ENCODE data around the gene TEAD2.
A peak's percentile ranks its signal among the peaks of the same experiment; 100 is the strongest.
"Not testable (repeated sequence)": the region's sequence is repeated elsewhere in the genome, so short reads cannot be mapped to it uniquely, and the experiment has no call there.

Gene TEAD2

DNA sequence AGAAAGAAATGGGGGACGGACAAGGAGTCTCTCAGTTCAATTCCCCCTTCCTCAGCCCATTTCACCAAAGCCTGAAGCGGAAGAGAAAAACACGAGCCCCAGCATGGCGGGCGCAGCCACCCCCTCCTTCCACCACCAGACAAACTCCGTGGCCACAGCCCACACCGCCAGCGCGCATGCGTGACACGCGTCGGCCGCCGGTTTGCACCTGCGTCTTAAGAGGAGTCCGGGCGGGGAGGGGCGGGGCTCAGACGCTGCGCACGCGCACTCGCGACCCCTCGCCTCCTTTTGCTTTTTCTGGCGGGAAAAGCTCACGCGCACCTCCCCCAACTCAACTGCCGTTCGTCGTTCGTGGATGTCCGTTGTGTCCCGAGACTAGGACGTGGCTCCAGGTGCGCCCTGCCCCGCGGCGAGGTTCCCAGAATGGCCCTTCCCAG, 25.7 kb upstream of the TEAD2 start, which contains the start of gene KASH5:
KASH5 (plus strand) TSS at position 314 of the 437 bp plus-strand sequence. CDS start 2,635 bp downstream, outside the sequence.
- no peak for DNase-seq (ENCODE audit: low spot score)

DNA sequence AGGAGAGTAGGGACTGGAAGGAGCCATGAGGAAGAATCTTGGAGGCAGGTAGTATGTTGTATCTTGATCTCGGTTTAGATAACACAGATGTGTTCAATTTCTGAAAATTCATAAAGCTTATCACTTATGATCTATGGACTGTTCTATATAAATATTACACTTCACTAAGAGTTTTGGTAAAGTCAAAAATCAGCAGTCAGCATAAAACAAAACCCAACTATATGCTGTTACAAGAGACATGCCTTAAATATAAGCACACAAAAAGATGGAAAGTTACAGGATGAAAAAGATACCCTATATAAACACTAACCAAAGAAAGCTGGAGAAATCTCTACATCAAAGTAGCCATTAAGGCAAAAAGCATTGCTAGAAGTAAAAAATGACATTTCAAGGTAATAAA, 21.4 kb upstream of the TEAD2 start:
- DNase-seq (ENCODE audit: low spot score), result no peak

DNA sequence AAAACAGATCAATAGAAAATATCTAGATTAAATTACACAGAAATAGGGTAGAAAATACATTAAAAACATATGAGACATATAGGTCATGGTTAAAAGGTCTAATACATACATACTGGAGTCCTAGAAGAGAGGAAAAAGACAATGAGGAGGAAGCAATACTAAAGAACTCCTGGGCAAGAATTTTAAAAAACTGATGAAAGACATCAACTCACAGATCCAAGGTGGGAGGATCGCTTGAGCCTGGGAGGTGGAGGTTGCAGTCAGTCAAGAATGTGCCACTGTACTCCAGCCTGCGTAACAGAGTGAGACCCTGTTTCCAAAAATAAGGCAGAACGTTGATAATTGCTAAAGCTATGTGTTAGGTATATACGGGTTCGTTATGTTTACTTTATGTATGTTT, 20.4 kb upstream of the TEAD2 start:
- DNase-seq (ENCODE audit: low spot score), result no peak

GRCh38 chr19:49380391-49380790, 18.2 kb upstream of the TEAD2 start:
- no peak for DNase-seq (ENCODE audit: low spot score)

DNA sequence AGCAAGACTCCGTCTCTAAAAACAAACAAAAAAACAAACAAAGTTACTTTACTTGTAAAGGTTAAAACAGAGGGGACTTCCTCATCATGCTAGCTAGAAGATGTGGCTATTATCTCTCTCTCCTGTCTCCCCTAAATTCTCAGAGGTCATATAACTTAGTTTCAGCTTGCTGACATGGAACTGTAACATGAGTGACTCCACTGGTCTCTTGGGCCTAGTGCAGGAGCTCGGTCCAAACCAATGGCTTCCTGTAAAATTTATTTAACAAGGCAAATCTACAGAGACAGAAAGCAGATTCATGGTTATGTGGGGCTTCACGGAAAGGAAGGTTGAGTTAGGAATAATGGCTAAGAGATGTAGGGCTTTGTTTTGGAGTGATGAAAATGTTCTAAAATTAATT, 16.3 kb upstream of the TEAD2 start:
- no peak for DNase-seq (ENCODE audit: low spot score)

- DNase-seq (ENCODE audit: low spot score), result no peak
Measured at GRCh38 chr19:49374665-49375434, 12.6 kb upstream of the TEAD2 start.

DNA sequence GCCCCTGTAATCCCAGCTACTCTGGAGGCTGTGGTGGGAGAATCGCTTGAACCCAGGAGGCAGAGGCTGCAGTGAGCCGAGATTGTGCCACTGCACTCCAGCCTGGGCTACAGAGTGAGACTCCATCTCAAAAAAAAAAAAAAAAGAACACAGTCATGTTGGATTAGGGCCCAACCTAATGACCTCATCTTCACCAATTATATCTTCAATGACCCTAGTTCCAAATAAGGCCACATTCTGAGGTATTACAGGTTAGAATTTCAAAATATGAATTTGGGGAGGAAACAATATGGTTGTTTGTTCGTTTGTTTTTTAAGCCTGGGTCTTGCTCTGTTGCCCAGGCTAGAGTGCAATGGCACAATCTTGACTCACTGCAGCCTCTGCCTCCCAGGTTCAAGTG, 11.0 kb upstream of the TEAD2 start:
- DNase-seq (ENCODE audit: low spot score), result not testable (repeated sequence)

DNA sequence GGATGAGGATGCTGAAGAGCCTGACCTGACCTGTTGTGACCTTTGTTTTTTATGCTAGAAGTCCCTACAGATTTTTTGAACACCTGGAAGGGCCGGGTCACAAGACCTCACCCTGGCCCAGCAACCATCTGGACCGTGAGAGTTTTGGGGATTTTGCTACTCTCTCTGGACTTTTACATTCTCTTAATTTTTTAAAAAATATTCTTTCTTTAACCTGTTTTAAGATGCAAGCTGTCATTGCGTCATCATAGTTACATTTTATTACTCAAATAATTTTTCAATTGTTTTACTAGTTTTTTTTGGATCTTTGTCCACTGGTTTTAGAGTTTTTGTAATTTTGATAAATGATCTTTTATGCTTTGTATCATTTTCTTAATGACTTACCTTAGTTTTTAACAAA, 9.0 kb upstream of the TEAD2 start:
- no peak for DNase-seq (ENCODE audit: low spot score)

- no peak for DNase-seq (ENCODE audit: low spot score)
Measured at GRCh38 chr19:49368711-49369358, 6.6 kb upstream of the TEAD2 start.

GRCh38 chr19:49366110-49366509, 3.9 kb upstream of the TEAD2 start:
- no peak for DNase-seq (ENCODE audit: low spot score)

DNA sequence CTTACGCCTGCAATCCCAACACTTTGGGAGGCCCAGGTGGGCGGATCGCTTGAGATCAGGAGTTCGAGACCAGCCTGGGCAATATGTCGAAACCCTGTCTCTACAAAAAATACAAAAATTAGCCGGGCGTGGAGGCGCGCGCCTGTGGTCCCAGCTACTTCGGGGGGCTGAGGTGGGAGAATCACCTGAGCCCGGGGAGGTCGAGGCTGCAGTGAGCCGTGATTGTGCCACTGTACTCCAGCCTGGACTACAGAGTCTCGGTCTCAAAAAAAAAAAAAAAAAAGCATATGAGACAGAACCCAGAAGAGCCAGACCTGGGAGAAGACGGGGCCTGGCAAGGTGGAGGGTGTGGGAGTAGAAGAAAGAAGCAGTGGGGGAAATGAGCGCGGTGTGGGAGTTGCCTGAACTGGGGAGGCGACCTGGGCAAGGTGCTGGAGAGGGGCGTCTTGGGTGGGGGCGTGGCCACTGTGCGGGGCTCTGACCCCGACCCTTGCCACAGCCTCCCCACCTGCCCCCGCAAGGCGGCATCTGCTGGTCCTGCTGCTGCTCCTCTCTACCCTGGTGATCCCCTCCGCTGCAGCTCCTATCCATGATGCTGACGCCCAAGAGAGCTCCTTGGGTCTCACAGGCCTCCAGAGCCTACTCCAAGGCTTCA, 2.0 kb upstream of the TEAD2 start:
- DNase-seq (ENCODE audit: low spot score), result no peak

- peak; percentile 78 for DNase-seq (ENCODE audit: low spot score)
Measured at GRCh38 chr19:49363268-49364082, 1.3 kb upstream of the TEAD2 start, which contains the start of gene DKKL1. DKKL1 (plus strand) TSS chr19:49363877; CDS start chr19:49363999, 122 bp downstream.

DNA sequence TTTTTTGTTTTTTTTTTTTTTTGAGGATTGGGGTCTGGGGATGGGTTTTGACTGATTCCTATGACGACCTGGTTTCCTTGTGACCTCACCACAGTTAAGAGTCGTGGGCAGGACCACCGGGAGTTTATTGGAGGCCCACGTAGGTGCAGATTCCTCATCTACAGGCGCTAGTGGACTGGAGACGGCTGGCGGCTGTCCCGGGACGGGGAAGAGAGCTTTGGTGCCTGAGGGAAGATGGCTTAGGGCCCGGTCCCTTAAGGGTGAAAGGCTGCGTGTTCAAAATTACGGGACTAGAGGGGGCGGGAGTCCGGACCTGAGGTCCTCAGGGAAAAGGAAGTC, 682 bp upstream of the TEAD2 start:
- DNase-seq (ENCODE audit: low spot score), result no peak

- peak; percentile 18 for DNase-seq (ENCODE audit: low spot score)
Measured at GRCh38 chr19:49361438-49362047, 673 bp downstream of the TEAD2 start.

DNA sequence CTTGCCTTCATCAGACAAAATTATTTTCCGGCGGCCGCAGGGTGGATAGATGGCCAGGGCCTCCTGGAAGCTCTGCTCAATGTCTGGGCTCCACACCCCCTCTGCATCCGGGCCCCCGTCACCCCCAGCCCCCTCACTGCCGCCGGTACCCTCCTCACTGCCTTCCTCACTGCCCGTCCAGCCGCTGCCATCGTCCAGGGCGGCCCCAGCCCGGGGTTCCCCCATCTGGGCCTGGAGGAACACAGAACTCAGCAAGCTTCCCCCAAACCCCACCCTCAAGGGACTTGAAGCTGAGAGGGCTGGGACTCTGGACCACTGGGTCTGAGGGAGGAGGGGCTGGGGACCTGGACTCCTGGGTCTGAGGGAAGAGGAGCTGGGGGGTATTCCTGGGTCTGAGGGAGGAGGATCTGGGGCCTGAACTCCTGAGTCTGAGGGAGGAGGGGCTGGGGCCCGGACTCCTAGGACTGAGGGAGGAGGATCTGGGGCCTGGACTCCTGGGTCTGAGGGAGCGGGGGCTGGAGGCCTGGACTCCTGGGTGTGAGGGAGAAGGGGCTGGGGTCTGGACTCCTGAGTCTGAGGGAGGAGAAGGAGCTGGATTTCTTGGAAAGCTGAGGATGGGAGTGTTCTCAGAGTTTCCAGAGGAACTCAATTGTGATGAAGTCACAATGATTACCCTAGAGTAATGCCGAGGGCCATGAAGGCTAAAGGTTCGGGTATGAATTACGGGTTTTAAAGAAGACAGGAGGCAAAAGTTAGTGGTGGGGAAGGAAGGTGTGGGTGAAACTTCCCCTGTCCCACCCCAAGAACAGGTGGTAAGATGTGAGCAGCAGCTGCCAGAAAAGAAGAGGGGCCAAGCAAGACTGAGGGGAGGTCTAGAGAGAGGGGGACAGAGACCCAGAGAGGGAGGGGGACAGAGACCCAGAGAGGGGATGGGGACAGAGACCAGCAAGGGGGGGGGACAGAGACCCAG, 2.1 kb downstream of the TEAD2 start:
- no peak for DNase-seq (ENCODE audit: low spot score)

DNA sequence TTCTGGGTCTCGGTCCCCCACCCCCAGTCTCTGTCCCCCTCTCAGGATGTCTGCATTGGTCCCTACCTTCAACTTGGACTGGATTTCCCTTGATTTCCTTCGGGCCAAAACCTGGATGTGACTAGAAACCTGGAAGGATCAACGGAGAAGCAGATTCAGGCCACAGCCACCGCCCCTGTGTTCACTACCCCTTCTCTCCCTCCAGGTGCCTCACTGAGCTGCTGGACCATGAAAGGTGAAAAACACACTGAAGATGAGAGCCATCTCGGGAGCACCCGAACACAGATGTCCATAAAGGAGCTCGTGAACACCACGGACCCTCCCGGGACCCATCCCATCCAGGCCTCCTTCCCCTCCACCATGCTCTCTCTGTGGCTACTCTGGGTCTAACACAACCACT, 5.0 kb downstream of the TEAD2 start:
- DNase-seq (ENCODE audit: low spot score), result no peak

DNA sequence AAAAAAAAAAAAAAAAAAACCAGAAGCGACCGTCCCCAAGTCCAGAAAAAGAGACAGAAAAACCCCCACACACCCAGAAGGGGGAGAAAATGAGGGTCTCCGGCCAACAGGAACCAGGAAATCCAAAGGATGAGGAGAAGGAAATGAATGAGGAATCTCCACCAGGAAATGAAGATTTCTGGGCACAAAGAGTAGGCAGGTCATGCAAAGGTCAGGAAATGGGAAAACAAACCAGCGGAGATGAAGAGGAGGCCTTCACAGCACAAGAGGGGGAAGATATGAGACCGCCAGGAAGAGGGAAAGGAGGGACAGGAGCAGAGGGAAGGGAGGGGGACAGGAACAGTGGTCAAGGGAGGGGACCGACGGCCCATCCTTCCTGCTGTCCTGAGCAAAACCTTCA, 5.8 kb downstream of the TEAD2 start:
- no peak for DNase-seq (ENCODE audit: low spot score)

DNA sequence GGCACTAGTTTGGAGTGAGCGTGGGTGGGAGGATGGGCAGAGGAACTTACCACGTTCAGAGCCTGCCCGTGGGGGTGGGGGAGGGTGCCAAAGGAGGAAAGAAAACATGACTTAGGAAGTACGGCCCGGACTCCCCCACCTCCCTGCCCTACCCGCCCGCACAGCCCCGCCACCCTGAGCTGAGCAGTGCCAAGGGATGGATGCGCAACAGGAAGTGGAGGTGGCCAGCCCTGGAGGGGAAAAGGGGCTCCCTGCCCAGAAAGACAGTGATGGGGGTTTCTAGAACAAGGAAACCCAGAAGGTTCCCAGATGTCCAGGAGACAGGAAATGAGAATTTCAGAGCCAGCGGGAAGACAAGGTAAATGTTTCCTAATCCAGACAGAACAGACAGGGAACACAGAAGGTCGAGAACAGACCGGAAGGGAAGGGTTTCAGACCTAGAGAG, 6.3 kb downstream of the TEAD2 start:
- no peak for DNase-seq (ENCODE audit: low spot score)

- DNase-seq (ENCODE audit: low spot score), result no peak
Measured at GRCh38 chr19:49349567-49349966, 12.6 kb downstream of the TEAD2 start.

All from SK-N-DZ (cell line).